Neural cell (in vitro differentiated cells): ENCODE results near the gene BTNL3.

ENCODE experiments used
- CTCF ChIP-seq: fragments of 450-650 bp; IDR thresholded peaks from 2 replicates; pipeline ENCODE4 v1.5.1; 2014; ENCODE audit warnings: antibody characterized with exemption, mild to moderate bottlenecking, moderate library complexity; ENCODE audit not compliant: poor library complexity, severe bottlenecking
- EZH2 ChIP-seq: fragments of 200-600, 300-800 bp; shearing (Covaris generic), sonication (generic); IDR thresholded peaks from 2 replicates; pipeline ENCODE4 v1.6.1; 2014; ENCODE audit warnings: antibody characterized with exemption, low read length, borderline replicate concordance, mild to moderate bottlenecking; ENCODE audit not compliant: insufficient read depth, poor library complexity, severe bottlenecking
- TAF1 ChIP-seq: IDR thresholded peaks from 2 replicates; pipeline ENCODE4 v1.6.1; 2012; ENCODE audit warnings: low read depth

GRCh38 chr5:181024245-181025064 is 35.8 kb downstream of the BTNL3 start:
- no peak for TF ChIP-seq CTCF
- TF ChIP-seq EZH2 = no peak
- TF ChIP-seq TAF1 = no peak
